Right lobe of liver (tissue), 6 donors: Measurements from ENCODE around the gene NFATC3. TPM values are rescaled to one million over a fixed set of nuclear protein-coding genes. Genes with fewer than 3 reads are reported as not detected.

ENCODE experiments used
- ATAC-seq, 4 donors: fragments of 200-7000 bp; cut with Tn5 transposase; one replicate each; pipeline ENCODE4 v1.9.1; 2020; ENCODE audit warnings: mild to moderate bottlenecking in 4 of 4, moderate library complexity in 4 of 4
- DNase-seq, 3 donors: peaks; one replicate each; pipeline ENCODE4 v3.0.0-alpha.2; 2020
- H3K27ac ChIP-seq, 3 donors: fragments of 200-600 bp; one replicate each; pipeline ENCODE4 v1.8.0; 2022
- H3K27me3 ChIP-seq, 2 donors: fragments of 200-600 bp; one replicate each; pipeline ENCODE4 v1.8.0; 2022
- H3K36me3 ChIP-seq, 4 donors: fragments of 200-600 bp; sonication (generic) in 1 of 4; one replicate each; pipeline versions ENCODE4 v1.5.1 to v1.8.0; 2017 to 2022; ENCODE audit warnings: control low read depth in 1 of 4
- H3K4me1 ChIP-seq, 4 donors: fragments of 200-600 bp; sonication (generic) in 1 of 4; one replicate each; pipeline versions ENCODE4 v1.5.1 to v1.8.0; 2017 to 2022; ENCODE audit warnings: control low read depth in 1 of 4
- H3K4me3 ChIP-seq, 3 donors: fragments of 200-600 bp; one replicate each; pipeline ENCODE4 v1.8.0; 2022
- H3K9me3 ChIP-seq, 4 donors: fragments of 200-600 bp; sonication (generic) in 1 of 4; one replicate each; pipeline versions ENCODE4 v1.5.1 to v1.8.0; 2017 to 2022; ENCODE audit warnings: control low read depth in 1 of 4
- CTCF ChIP-seq, 4 donors: fragments of 200-600 bp in 3 of 4; fragments of 450-650 bp in 1 of 4; IDR thresholded peaks; one replicate each; pipeline versions ENCODE4 v1.5.1 to v1.8.0; 2016 to 2022; ENCODE audit warnings: antibody characterized with exemption in 4 of 4, mild to moderate bottlenecking in 2 of 4
- POLR2A ChIP-seq: fragments of 450-650 bp; IDR thresholded peaks from one replicate; pipeline ENCODE4 v1.6.1; 2017; ENCODE audit warnings: antibody characterized with exemption, mild to moderate bottlenecking
- WGBS: methylation state at CpG from one replicate; pipeline ENCODE4 v1.1.6; 2018; ENCODE audit warnings: low coverage, low lambda C conversion rate; ENCODE audit not compliant: insufficient coverage; ENCODE audit errors: missing lambda C conversion rate; 5-methylcytosine and 5-hydroxymethylcytosine counted together
- intact Hi-C, 2 donors: fragments of 100-400 bp; cut with DNase I; formaldehyde crosslinking; loops; one replicate each; pipeline versions ENCODE4 v1.11.2 to v1.14.1; 2022
- total RNA-seq, 6 experiments: library from RNA; depleted of rRNA in 2 of 6; stranded (reverse); fragments of >200 nt in 2 of 6; fragmentation: NEBNext Ultra II Directional in 3 of 6; extraction: Animal tissue kit (Norgen Biotek cat#: 25700) in 3 of 6; gene quantifications; one replicate each; pipeline versions ENCODE4 v1.1.0 to v1.2.4, GENCODE V29; 2016 to 2023
- donor health status: DM: no; HTN: yes; CAD: no.
- donor health status: DM: no; HTN: no; CAD: no.
- donor health status: DM: no; HTN: no; CAD: no.
- donor health status: DM: no; HTN: yes; CAD: no.
- donor health status: DM: no; HTN: yes; CAD: no.

Gene NFATC3
- total RNA-seq, 6 experiments from 2014 or later = 19.9 to 30.1 (median 25.1) TPM

- Histone ChIP-seq H3K4me3 (no peak overlapping the region), H3K9me3 (no peaks in the 10 kb centered on the region), H3K4me1 (no peaks in the 10 kb centered on the region), H3K36me3 (peaks cover 0 to 26% (median 5%) of the 10 kb centered on the region in 4 donors), H3K27ac (no peak overlapping the region), H3K27me3 (no peaks in the 10 kb centered on the region)
- TF ChIP-seq CTCF (IDR thresholded peaks at IDR 0.05) = no peak
- no peak for TF ChIP-seq POLR2A
- intact Hi-C loops = no loop called here
- 88% methylated on average over 2 of the region's 3 CpGs for WGBS
- no peak for DNase-seq
- ATAC-seq = no peak
These were observed 81.1 kb downstream of the NFATC3 start for GRCh38 chr16:68166264-68166663.

- no peaks in the 10 kb centered on the region for H3K9me3 ChIP-seq
- 81% methylated on average over 2 of the region's 2 CpGs for WGBS
- no peak overlapping the region for H3K27ac ChIP-seq
- DNase-seq = no peak
- H3K4me3 ChIP-seq = no peak overlapping the region
- intact Hi-C loops = no loop called here
- H3K36me3 ChIP-seq = peaks cover 0 to 79% (median 13%) of the 10 kb centered on the region in 4 donors
- no peaks in the 10 kb centered on the region for H3K4me1 ChIP-seq
- no peaks in the 10 kb centered on the region for H3K27me3 ChIP-seq
- no peak for ATAC-seq
- no peak for TF ChIP-seq POLR2A
- TF ChIP-seq CTCF (IDR thresholded peaks at IDR 0.05) = no peak
These were observed 94.1 kb downstream of the NFATC3 start for GRCh38 chr16:68179196-68179795.

GRCh38 chr16:68179855-68180254 is 94.7 kb downstream of the NFATC3 start:
- DNase-seq (no peak), ATAC-seq (no peak)
- WGBS = 71% methylated on average over 3 of the region's 4 CpGs
- H3K4me1 ChIP-seq = no peaks in the 10 kb centered on the region
- no peak overlapping the region for H3K27ac ChIP-seq
- no peak overlapping the region for H3K4me3 ChIP-seq
- intact Hi-C loops = no loop called here
- H3K36me3 ChIP-seq = peaks cover 0 to 77% (median 11%) of the 10 kb centered on the region in 4 donors
- no peak for TF ChIP-seq CTCF (IDR thresholded peaks at IDR 0.05)
- no peak for TF ChIP-seq POLR2A
- H3K9me3 ChIP-seq = no peaks in the 10 kb centered on the region
- H3K27me3 ChIP-seq = no peaks in the 10 kb centered on the region

GRCh38 chr16:68183046-68183445 is 97.9 kb downstream of the NFATC3 start:
- TF ChIP-seq CTCF (IDR thresholded peaks at IDR 0.05) (no peak), POLR2A (no peak)
- Histone ChIP-seq H3K9me3 (no peaks in the 10 kb centered on the region), H3K27me3 (no peaks in the 10 kb centered on the region), H3K4me1 (no peaks in the 10 kb centered on the region), H3K27ac (no peak overlapping the region), H3K36me3 (peaks cover 0 to 72% (median 11%) of the 10 kb centered on the region in 4 donors), H3K4me3 (no peak overlapping the region)
- ATAC-seq = no peak
- DNase-seq = no peak
- 90% methylated on average over 3 of the region's 3 CpGs for WGBS
- intact Hi-C loops = no loop called here
